SK-N-SH (cell line): ENCODE measurements around the gene TSNAXIP1. TPM values are rescaled to one million over a fixed set of nuclear protein-coding genes. Genes with fewer than 3 reads are reported as not detected.

Source experiments
- CTCF ChIA-PET: fragments of 300-600, 350-600 bp; formaldehyde crosslinking; extraction: SDS; loops from one replicate; lab custom pipeline; 2021; lab: Yijun Ruan, JAX
- POLR2A ChIA-PET: fragments of 350-600 bp; sonication (Branson Sonifier 250); formaldehyde crosslinking; extraction: SDS; loops from one replicate; lab custom pipeline; 2020; ENCODE audit warnings: antibody characterized with exemption, inconsistent platforms; lab: Yijun Ruan, JAX
- DNase-seq: peaks from one replicate; pipeline ENCODE4 v3.0.0; 2012
- H2AFZ ChIP-seq: fragments of 200-600 bp; sonication (generic); 2 replicates; pipeline ENCODE4 v1.8.1; 2016; ENCODE audit warnings: antibody characterized with exemption, mild to moderate bottlenecking, low read depth
- H3F3A ChIP-seq: fragments of 200-600 bp; sonication (generic); replicated peaks from 2 replicates; pipeline ENCODE3; 2016; ENCODE audit warnings: antibody characterized with exemption, mild to moderate bottlenecking; ENCODE audit not compliant: insufficient read depth
- H3K27ac ChIP-seq, 2 experiments: fragments of 200-500 bp in 1 of 2; fragments of 200-600 bp in 1 of 2; sonication (Bioruptor generic) in 1 of 2; sonication (generic), shearing (Covaris generic) in 1 of 2; 2 replicates each; pipeline versions ENCODE4 v1.5.1 to v1.6.1; 2014 to 2016; ENCODE audit warnings: low read depth in 2 of 2, inconsistent platforms in 1 of 2, low read length in 1 of 2, mild to moderate bottlenecking in 1 of 2, mixed read lengths in 1 of 2
- H3K27me3 ChIP-seq: fragments of 200-600 bp; sonication (generic), shearing (Covaris generic); 2 replicates; pipeline ENCODE4 v1.6.1; 2016; ENCODE audit warnings: mixed run types; ENCODE audit not compliant: insufficient read depth
- H3K36me3 ChIP-seq, 2 experiments: fragments of 200-500 bp in 1 of 2; fragments of 200-600 bp in 1 of 2; sonication (Bioruptor generic) in 1 of 2; sonication (generic) in 1 of 2; replicated peaks in 1 of 2; 2 replicates each; pipeline versions ENCODE3 to v1.5.1; 2014 to 2016; ENCODE audit warnings: low read length in 1 of 2, mild to moderate bottlenecking in 1 of 2; ENCODE audit not compliant: insufficient read depth in 2 of 2, control insufficient read depth in 1 of 2
- H3K4me1 ChIP-seq, 2 experiments: fragments of 200-500 bp in 1 of 2; fragments of 200-600 bp in 1 of 2; sonication (Bioruptor generic) in 1 of 2; sonication (generic), shearing (Covaris generic) in 1 of 2; 2 replicates each; pipeline versions ENCODE4 v1.5.1 to v1.6.1; 2014 to 2016; ENCODE audit warnings: low read depth in 1 of 2, low read length in 1 of 2, mixed run types in 1 of 2; ENCODE audit not compliant: insufficient read depth in 2 of 2, control insufficient read depth in 1 of 2
- H3K4me2 ChIP-seq: fragments of 200-600 bp; sonication (generic), shearing (Covaris generic); 2 replicates; pipeline ENCODE4 v1.6.1; 2017; ENCODE audit warnings: mixed run types
- H3K4me3 ChIP-seq, 2 experiments: fragments of 200-500 bp in 1 of 2; fragments of 200-600 bp in 1 of 2; sonication (Bioruptor generic) in 1 of 2; sonication (generic), shearing (Covaris generic) in 1 of 2; 2 replicates each; pipeline versions ENCODE4 v1.5.1 to v1.8.1; 2014 to 2016; ENCODE audit warnings: low read depth in 2 of 2, inconsistent platforms in 1 of 2, low read length in 1 of 2, mild to moderate bottlenecking in 1 of 2, mixed read lengths in 1 of 2, moderate library complexity in 1 of 2
- H3K79me2 ChIP-seq: fragments of 200-600 bp; sonication (generic); 2 replicates; pipeline ENCODE4 v1.8.1; 2017; ENCODE audit warnings: mild to moderate bottlenecking; ENCODE audit not compliant: insufficient read depth
- H3K9ac ChIP-seq: fragments of 200-600 bp; sonication (generic); 2 replicates; pipeline ENCODE4 v1.6.1; 2017; ENCODE audit warnings: mixed run types
- H3K9me2 ChIP-seq: fragments of 200-600 bp; sonication (generic); 2 replicates; pipeline ENCODE4 v1.6.1; 2017; ENCODE audit warnings: mixed run types
- H3K9me3 ChIP-seq: fragments of 200-600 bp; sonication (generic); 2 replicates; pipeline ENCODE4 v1.6.1; 2017; ENCODE audit warnings: mixed run types, mild to moderate bottlenecking, moderate library complexity
- H4K20me1 ChIP-seq: fragments of 200-600 bp; sonication (generic); 2 replicates; pipeline ENCODE4 v1.6.1; 2017; ENCODE audit warnings: mild to moderate bottlenecking, mixed run types; ENCODE audit not compliant: insufficient read depth
- CHD2 ChIP-seq: fragments of 150-350 bp; IDR thresholded peaks from 2 replicates; pipeline ENCODE4 v1.6.1; 2018; ENCODE audit warnings: low read length; ENCODE audit not compliant: partially characterized antibody
- CTCF ChIP-seq: fragments of 200-600 bp; sonication (generic); IDR thresholded peaks from 2 replicates; pipeline ENCODE4 v1.6.1; 2017; ENCODE audit warnings: antibody characterized with exemption, mild to moderate bottlenecking, moderate library complexity
- EP300 ChIP-seq, 2 experiments: IDR thresholded peaks; 2 replicates each; pipeline versions ENCODE4 v1.4.0 to v1.6.1; 2012; ENCODE audit warnings: borderline replicate concordance in 1 of 2, low read depth in 1 of 2, low read length in 1 of 2
- FOXJ3 ChIP-seq: sonication (generic); formaldehyde crosslinking; IDR thresholded peaks from 2 replicates; pipeline ENCODE4 v1.5.1; 2020; ENCODE audit warnings: mild to moderate bottlenecking, missing genetic modification reagents
- GABPA ChIP-seq: IDR thresholded peaks from 2 replicates; pipeline ENCODE4 v1.4.0; 2012; ENCODE audit warnings: low read depth, mild to moderate bottlenecking
- MAX ChIP-seq: IDR thresholded peaks from 2 replicates; pipeline ENCODE4 v1.4.0; 2012; ENCODE audit warnings: low read depth
- NRF1 ChIP-seq: IDR thresholded peaks from 2 replicates; pipeline ENCODE4 v1.6.1; 2012; ENCODE audit warnings: low read depth, mild to moderate bottlenecking, low read length
- RAD21 ChIP-seq: IDR thresholded peaks from 2 replicates; pipeline ENCODE4 v1.6.1; 2012; ENCODE audit warnings: mild to moderate bottlenecking, low read length
- REST ChIP-seq: IDR thresholded peaks from 2 replicates; pipeline ENCODE4 v1.6.1; 2012; ENCODE audit warnings: mild to moderate bottlenecking, low read depth, low read length, moderate library complexity
- TCF12 ChIP-seq: IDR thresholded peaks from 2 replicates; pipeline ENCODE4 v1.4.0; 2012
- YY1 ChIP-seq: IDR thresholded peaks from 2 replicates; pipeline ENCODE4 v1.4.0; 2012; ENCODE audit warnings: low read depth, mild to moderate bottlenecking
- ZBTB33 ChIP-seq: IDR thresholded peaks from 2 replicates; pipeline ENCODE4 v1.4.0; 2012; ENCODE audit warnings: low read depth, borderline replicate concordance
- WGBS: methylation state at CpG from one replicate; pipeline ENCODE4 v1.1.6; 2017; ENCODE audit warnings: low lambda C conversion rate; 5-methylcytosine and 5-hydroxymethylcytosine counted together
- polyA plus RNA-seq, 3 experiments: library from polyadenylated mRNA; depleted of rRNA; stranded (reverse); fragments of >200 nt; gene quantifications; 2 replicates each; pipeline ENCODE4 v1.2.3, GENCODE V29; 2012

TSNAXIP1 gene
- polyA plus RNA-seq, 1 of the 3 experiments (the other 2 are of a cell fraction) = 4.4 TPM

- H2AFZ ChIP-seq = no peak overlapping the region
- no peaks in the 10 kb centered on the region for H3K9me2 ChIP-seq
- H3K9ac ChIP-seq = no peak overlapping the region
- H4K20me1 ChIP-seq = no peaks in the 10 kb centered on the region
- DNase-seq = no peak
- H3K9me3 ChIP-seq = no peaks in the 10 kb centered on the region
- peaks cover 0 to 9% of the 10 kb centered on the region in 2 experiments; a peak in 1 of 4 replicates for H3K4me1 ChIP-seq
- ChIA-PET CTCF (interaction anchor here (2.2 to 5.7 kb wide), 2 partner anchors 13 kb away, joined by 7 to 77 read pairs; no protein-coding TSS in a partner anchor), POLR2A (interaction anchor here (1.5 kb wide), 1 partner anchor 12 kb away, joined by 4 read pairs; no protein-coding TSS in a partner anchor)
- TF ChIP-seq TCF12 (no peak), ZBTB33 (no peak), MAX (no peak), RAD21 (no peak), CTCF (no peak), EP300 (IDR thresholded peaks at IDR 0.05; ENCODE audit: borderline replicate concordance in 1 of 2, low read depth in 1 of 2, low read length in 1 of 2) (no peak), GABPA (no peak), CHD2 (no peak), NRF1 (no peak), YY1 (no peak), FOXJ3 (CRISPR knock-in tag) (no peak), REST (no peak)
- no peak overlapping the region for H3K4me2 ChIP-seq
- H3K27me3 ChIP-seq = no peaks in the 10 kb centered on the region
- H3F3A ChIP-seq = no peaks in the 10 kb centered on the region
- H3K36me3 ChIP-seq = peaks cover 0 to 58% of the 10 kb centered on the region in 2 experiments
- no peak overlapping the region for H3K27ac ChIP-seq
- WGBS = no CpG with 5 or more reads among the region's 4 CpGs
- H3K79me2 ChIP-seq = peaks cover 16% of the 10 kb centered on the region
- no peak overlapping the region for H3K4me3 ChIP-seq
These were observed 22.0 kb downstream of the TSNAXIP1 start for GRCh38 chr16:67828651-67829050.
